ENCODE measurements around the gene OR13H1. TPM values are rescaled to one million over a fixed set of nuclear protein-coding genes. Genes with fewer than 3 reads are reported as not detected.
"Not testable (repeated sequence)": the region's sequence is repeated elsewhere in the genome, so short reads cannot be mapped to it uniquely, and the experiment has no call there.

Gene OR13H1
- total RNA-seq: not detected in 2 replicates

GRCh38 chrX:131543774-131544173 is at the start of gene OR13H1:
Gene OR13H1 (plus strand): TSS chrX:131544074. CDS start chrX:131544074, 0 bp downstream.
- no peaks in the 10 kb centered on the region for H3K36me3 ChIP-seq (ENCODE audit: insufficient read depth, low read length)
- H4K20me1 ChIP-seq (ENCODE audit: insufficient read depth, low read length): no peaks in the 10 kb centered on the region
- H3K27me3 ChIP-seq (ENCODE audit: insufficient read depth, low read length): peaks cover 3% of the 10 kb centered on the region
- no peaks in the 10 kb centered on the region for H3K79me2 ChIP-seq (ENCODE audit: insufficient read depth, low read length)
- H3K4me2 ChIP-seq (ENCODE audit: insufficient read depth, low read length): no peak within 1 kb of the TSS
- H3K9me3 ChIP-seq (ENCODE audit: low read depth, low read length): no peaks in the 10 kb centered on the region
- DNase-seq (ENCODE audit: insufficient read length, low spot score, missing footprints): no peak
- H3K27ac ChIP-seq (ENCODE audit: low read depth, low read length): no peak within 1 kb of the TSS
- no peak for TF ChIP-seq CTCF (IDR thresholded peaks at IDR 0.05; ENCODE audit: extremely low read depth, low read depth, low read length)
- no peak within 1 kb of the TSS for H2AFZ ChIP-seq (ENCODE audit: low read length)
- H3K4me3 ChIP-seq (ENCODE audit: insufficient read depth, low read length): no peak within 1 kb of the TSS
- H3K4me1 ChIP-seq (ENCODE audit: insufficient read depth, low read length): no peaks in the 10 kb centered on the region

- not testable (repeated sequence) for H3K27me3 ChIP-seq (ENCODE audit: insufficient read depth, low read length); H3K4me2 ChIP-seq (ENCODE audit: insufficient read depth, low read length); DNase-seq (ENCODE audit: insufficient read length, low spot score, missing footprints); H3K4me3 ChIP-seq (ENCODE audit: insufficient read depth, low read length); H3K79me2 ChIP-seq (ENCODE audit: insufficient read depth, low read length); H3K4me1 ChIP-seq (ENCODE audit: insufficient read depth, low read length); H3K36me3 ChIP-seq (ENCODE audit: insufficient read depth, low read length); H4K20me1 ChIP-seq (ENCODE audit: insufficient read depth, low read length); H3K27ac ChIP-seq (ENCODE audit: low read depth, low read length); H3K9me3 ChIP-seq (ENCODE audit: low read depth, low read length); H2AFZ ChIP-seq (ENCODE audit: low read length)
Measured at GRCh38 chrX:131501556-131501955, 42.3 kb upstream of the OR13H1 start.

- H3K4me1 ChIP-seq (ENCODE audit: insufficient read depth, low read length): no peaks in the 10 kb centered on the region
- TF ChIP-seq CTCF (IDR thresholded peaks at IDR 0.05; ENCODE audit: extremely low read depth, low read depth, low read length): no peak
- H3K4me2 ChIP-seq (ENCODE audit: insufficient read depth, low read length): no peak overlapping the region
- no peak for DNase-seq (ENCODE audit: insufficient read length, low spot score, missing footprints)
- no peak overlapping the region for H3K27ac ChIP-seq (ENCODE audit: low read depth, low read length)
- no peak overlapping the region for H2AFZ ChIP-seq (ENCODE audit: low read length)
- no peaks in the 10 kb centered on the region for H3K27me3 ChIP-seq (ENCODE audit: insufficient read depth, low read length)
- H3K9me3 ChIP-seq (ENCODE audit: low read depth, low read length): no peaks in the 10 kb centered on the region
- no peak overlapping the region for H3K4me3 ChIP-seq (ENCODE audit: insufficient read depth, low read length)
- no peaks in the 10 kb centered on the region for H3K36me3 ChIP-seq (ENCODE audit: insufficient read depth, low read length)
- H3K79me2 ChIP-seq (ENCODE audit: insufficient read depth, low read length): no peaks in the 10 kb centered on the region
- no peaks in the 10 kb centered on the region for H4K20me1 ChIP-seq (ENCODE audit: insufficient read depth, low read length)
Measured at GRCh38 chrX:131513159-131513914, 30.5 kb upstream of the OR13H1 start.

- DNase-seq (ENCODE audit: insufficient read length, low spot score, missing footprints): no peak
- Histone ChIP-seq H3K79me2 (ENCODE audit: insufficient read depth, low read length) (no peaks in the 10 kb centered on the region), H3K27me3 (ENCODE audit: insufficient read depth, low read length) (no peaks in the 10 kb centered on the region), H3K36me3 (ENCODE audit: insufficient read depth, low read length) (no peaks in the 10 kb centered on the region), H3K4me2 (ENCODE audit: insufficient read depth, low read length) (no peak overlapping the region), H3K4me1 (ENCODE audit: insufficient read depth, low read length) (no peaks in the 10 kb centered on the region), H3K27ac (ENCODE audit: low read depth, low read length) (no peak overlapping the region), H3K4me3 (ENCODE audit: insufficient read depth, low read length) (no peak overlapping the region), H3K9me3 (ENCODE audit: low read depth, low read length) (no peaks in the 10 kb centered on the region), H4K20me1 (ENCODE audit: insufficient read depth, low read length) (no peaks in the 10 kb centered on the region), H2AFZ (ENCODE audit: low read length) (no peak overlapping the region)
- no peak for TF ChIP-seq CTCF (IDR thresholded peaks at IDR 0.05; ENCODE audit: extremely low read depth, low read depth, low read length)
Measured at GRCh38 chrX:131521824-131522223, 22.1 kb upstream of the OR13H1 start.
